Activated CD4-positive, alpha-beta T cell treated with anti-CD3 and anti-CD28 coated beads, Interleukin-2, Interleukin-4, amounts not matched to agents 100 ng/mL and 50 ng/mL, durations not matched to agents 16 hours and 8 hours (primary cell): Measurements from ENCODE around the gene PASK.

Experiments used
- DNase-seq: peaks from one replicate; pipeline ENCODE4 v3.0.0-alpha.2; 2020; ENCODE audit warnings: low spot score

The PASK gene

DNA sequence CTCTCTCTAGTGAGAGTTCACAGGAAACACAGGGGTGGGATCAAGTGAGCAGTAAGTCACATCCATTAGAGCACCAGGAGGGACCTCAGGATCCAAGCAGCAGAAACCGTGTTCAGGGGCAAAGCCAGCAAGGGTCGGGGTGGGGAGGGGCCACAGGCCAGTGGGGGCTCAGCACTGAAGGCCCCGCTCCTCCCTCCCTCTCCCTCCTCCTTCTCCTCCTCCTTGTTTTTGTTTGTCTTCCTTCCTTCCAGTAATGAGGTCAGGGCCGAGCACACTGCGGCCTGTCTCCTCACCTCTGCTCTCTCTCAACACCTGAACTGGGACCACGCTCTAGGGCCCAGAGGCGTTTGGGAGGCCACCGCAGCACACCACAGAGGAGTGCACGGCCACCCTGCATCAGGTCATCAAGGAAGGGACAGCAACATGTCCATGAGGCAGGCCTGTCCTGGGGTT is 68.1 kb downstream of the PASK start:
- no peak for DNase-seq

DNA sequence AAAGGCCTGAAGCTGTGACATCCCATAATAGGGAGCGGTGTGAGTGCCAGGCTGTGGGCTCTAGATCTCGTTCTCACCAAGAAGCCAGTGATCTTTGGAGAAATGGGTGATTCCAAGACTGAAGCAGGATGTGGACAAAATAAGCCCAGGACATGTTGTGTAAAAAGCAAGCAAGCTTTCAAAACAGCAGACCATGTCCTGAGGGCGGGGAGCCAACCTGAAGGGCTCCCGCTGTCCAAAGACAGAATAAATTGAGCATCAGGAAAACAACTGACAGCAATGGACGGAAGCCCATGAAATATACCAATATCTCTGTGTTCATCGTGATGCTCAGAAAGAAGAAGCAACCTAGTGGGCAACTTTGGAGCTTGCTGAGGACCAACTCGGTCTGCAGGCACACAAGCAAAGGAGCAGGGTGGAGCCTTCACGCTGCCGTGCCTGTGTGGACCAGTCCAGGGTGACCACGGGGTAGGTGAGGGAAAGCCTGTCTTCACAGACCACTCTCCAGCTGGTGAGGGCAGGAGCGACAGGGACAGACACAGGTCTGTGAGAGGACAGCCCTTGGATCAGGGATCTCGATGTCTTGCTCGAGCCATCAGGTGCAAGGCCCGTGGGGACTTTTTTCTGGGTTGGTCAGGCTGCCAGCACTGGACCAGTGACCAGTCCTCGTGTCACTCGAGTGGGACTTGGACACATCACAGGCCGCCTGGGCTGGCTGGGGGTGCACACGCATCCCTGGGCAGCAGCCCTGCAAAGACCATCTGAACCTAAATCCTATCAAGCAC is 68.7 kb downstream of the PASK start:
- DNase-seq: no peak

DNA sequence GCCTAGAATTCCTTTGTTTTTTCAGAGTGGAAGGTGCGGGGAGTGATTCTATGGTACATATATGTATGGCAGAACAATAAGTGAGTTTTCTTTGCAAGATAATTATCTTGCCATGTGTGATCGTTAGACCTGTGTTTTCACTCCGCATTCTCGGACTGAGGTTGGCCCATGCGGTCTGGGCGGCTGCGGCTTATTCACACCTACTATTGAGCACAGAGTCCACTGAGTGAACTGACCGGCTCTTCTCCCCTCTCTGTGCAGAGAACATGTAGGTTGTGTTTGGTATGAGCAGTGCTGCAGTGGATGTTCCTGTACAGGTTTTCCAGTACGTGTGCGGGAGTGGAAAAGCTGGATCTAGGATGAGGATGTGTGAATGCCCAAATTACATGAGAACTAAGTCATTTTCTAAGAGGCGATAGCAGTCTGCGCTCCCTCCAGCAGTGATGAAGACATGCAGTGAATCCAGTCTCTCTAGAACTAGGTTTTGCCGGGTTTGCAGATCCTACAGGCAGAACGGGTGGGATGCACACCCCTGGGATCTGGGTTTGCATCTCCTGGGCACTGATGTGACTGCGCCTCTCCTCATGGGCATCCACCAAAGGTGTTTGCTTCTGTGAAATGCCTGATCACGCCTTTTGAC is 74.3 kb downstream of the PASK start:
- no peak for DNase-seq

DNA sequence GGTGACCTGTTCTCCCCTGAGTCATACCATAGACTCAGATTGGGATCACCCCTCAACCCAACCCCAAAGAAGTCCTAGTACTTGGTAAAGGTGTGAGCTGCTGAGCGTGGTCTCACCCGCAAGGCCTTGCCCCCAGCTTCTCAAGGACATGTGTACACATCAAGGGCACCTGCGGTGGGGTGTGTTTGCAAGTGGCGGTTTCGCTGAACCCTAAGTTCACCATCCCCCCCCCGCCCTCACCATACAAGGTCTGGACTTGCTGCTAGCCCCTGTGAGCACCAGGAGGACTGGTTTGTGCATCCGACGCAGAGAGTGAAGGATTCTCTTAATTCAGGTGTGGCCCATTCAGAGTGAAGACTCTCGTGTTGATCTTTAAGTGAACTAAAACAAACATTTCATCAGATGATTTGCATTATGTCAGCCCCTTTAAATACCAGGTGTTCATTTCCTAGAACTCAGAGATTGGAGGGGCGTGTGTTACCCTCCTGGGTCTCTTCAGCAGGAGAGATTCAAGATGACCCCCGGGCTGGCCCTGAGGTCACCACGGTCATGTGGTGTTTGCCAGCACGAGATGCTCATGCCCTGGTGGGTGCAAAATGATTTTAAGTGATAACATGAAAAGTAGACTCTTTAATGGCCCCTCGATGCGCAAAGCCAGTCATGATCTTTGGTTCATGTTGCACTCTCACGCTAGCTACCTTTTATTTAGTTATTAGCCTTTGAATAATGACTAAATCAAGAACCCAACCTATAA is 75.0 kb downstream of the PASK start:
- DNase-seq: no peak

DNA sequence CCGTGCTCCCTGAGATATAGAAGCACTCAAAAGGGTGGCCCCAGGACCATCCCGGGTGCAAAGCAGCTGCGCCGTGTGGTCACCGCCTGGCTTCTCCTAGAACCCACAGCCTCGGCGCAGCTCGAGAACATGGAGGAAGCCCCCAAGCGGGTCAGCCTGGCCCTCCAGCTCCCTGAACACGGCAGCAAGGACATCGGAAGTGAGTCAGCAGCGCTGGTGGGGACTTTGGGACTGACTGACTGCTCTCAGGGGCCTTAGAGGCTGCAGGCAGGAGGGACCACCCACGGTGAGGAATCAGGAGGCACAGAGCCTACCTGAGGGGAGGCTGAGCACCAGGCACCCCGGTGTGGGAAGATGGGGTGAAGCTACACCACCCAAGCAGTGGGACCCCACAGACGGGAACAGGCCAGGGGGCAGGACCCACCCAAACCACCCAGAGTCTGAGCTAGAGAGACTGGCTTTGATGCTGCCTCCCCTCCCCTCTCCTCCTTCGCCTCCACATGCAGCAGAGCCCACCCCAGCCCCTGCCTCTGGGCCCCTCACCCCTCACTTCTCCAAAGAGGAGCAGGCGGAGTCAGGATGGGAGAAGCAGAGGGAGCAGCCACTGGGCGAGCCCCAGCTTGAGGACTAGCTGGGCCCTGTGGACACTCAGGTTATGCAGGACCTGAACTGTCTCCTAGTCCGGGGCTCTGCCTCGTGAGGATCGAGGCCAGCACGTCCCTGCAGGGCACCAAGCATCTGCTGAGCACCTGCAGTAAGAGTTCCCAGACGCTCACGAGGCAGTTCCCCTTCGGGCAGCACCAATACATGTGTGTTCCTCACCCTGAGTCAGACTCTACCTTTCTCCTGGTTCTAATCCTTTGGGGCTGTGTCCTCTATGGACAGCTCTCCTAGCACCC is 75.9 kb downstream of the PASK start:
- no peak for DNase-seq

DNA sequence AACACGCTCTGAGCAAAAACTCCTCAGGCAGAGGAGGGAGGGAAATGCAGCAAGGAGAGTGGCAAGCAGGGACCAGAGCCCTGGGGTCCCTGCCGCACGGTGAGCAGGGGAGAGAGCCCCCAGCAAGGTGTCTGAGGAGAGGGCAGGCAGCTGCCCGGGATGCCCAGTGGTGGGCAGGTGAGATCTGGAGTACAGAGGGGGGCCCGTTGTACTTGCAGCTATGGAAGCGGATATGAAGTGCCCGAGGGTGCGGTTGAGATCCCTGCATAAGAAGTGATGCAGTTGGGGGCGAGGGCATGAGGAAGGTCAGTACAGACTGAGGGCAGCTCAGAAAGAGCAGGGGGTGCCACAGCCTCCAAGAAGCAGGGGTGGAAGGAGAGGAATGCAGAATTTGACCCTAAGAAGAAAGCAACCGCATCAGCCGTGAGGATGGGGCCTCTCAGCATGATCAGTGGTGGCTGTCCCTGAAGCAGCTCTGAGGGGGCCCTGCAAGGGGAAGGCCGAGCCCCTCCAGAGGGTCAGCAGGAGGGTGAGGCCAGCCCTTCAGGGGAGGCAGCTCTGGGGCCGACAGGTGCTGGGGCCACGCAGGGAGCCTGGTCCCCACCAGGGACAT is 76.6 kb downstream of the PASK start:
- no peak for DNase-seq

DNA sequence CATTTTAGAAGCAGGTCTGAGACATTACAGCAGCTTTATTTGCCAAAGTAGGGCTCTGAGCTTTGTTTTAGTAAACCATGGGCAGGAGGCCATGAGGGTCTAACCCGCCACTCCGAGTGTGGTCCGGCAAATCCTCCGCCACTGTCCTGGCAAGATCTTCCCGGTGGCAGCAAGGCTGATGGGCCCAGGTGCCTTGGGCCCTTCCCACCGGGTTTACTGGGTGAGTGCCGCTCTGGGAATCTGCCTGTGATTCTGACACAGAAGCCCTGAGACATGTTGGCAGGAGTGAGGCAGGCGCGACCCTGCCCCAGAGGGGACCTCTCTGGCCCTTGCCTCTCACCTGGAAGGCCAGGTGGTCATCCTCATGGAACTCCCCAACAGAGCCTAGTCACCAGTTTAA is 77.1 kb downstream of the PASK start:
- DNase-seq: no peak

DNA sequence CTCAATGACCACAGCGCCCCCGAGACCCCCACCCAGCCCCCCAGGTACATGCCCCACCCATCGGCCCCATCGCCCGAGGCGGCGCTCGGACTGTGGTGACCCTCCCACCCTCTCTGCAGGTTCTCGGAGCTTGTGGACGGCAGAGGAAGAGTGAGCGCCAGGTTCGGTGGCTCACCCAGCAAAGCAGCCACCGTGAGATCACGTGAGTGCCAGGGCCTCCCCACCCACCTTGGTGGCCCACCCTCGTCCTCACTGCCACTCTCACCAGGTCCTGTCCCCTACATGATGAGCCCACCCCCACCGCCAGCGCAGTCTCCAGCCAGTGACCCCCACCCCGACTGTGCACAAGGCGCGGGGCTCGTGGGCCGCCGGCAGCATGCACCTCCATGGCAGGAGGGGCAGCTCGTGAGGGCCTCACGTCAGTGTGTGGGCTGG is 77.6 kb downstream of the PASK start:
- DNase-seq: no peak

DNA sequence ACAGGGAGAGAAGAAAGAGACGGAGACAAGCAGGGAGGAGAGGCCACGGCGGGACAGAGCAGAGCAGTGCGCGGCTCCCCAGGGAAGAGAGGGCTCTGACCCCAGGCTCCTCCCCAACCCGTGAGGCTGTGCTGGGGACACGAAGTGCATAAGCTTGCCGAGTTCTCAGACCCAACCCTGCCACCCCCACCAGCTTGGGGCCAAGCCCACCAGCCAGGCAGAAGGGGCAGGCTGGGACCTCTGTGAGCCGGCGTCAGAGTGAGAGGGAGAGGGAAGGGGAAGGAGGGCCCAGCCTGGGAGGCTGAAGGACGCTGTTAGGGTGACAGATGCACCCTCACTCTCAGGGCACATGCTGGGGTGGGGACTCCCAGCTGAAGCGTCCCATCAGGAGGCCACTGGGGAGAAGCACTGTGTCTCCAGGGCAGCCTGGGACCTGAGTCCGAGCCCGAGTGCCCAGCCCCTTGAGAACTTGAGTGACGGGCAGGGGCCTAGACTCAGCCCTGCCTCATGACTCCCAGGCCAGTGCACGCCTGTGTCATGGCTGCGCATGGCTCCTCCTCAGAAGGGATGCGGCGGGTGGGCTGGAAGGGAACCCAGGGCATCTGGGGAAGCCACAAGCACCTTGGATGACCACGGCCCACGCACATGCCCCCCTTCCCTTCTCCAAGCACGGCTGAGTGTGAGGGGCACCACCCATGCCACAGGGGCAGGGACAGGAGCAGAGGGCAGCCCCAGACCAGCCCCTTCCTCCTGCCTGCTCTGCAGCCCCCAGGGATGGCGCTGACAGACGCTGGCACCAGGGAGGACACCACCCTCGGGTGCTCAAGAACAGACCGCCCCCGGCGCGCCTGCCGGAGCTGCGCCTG is 78.2 kb downstream of the PASK start:
- no peak for DNase-seq

DNA sequence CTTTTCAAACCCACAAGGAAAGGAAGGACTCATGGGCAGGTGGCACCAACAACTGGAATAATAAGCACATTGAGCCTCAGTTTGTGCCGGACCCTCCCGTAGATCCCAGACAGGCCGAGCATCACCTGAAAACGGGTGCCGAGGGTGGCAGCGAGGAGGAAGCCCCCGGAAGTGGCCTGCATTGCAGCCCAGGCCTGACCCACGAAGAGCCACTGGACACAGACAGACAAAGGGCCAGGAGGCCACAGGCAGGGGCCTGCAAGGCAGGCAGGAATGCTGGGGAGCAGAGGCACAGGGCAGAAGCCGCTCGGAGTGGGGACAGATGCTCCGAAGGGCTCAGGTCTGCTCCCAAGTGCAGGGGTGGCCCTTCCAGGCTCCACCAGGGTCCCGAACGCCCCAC is 78.9 kb downstream of the PASK start:
- DNase-seq: no peak

DNA sequence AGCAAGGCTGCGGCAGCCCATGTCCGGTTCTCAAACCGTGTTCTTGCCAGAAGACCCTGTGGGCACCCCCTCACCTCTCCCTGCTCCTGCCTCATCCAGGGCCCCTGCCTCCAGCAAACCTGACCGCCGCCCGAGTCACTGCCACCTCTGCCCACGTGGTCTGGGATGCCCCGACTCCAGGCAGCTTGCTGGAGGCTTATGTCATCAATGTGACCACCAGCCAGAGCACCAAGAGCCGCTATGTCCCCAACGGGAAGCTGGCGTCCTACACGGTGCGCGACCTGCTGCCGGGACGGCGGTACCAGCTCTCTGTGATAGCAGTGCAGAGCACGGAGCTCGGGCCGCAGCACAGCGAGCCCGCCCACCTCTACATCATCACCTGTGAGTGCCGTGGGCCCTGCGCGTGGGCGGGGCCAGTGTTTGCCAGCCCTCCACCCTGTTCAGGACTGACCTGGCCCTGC is 79.4 kb downstream of the PASK start:
- DNase-seq: no peak

DNA sequence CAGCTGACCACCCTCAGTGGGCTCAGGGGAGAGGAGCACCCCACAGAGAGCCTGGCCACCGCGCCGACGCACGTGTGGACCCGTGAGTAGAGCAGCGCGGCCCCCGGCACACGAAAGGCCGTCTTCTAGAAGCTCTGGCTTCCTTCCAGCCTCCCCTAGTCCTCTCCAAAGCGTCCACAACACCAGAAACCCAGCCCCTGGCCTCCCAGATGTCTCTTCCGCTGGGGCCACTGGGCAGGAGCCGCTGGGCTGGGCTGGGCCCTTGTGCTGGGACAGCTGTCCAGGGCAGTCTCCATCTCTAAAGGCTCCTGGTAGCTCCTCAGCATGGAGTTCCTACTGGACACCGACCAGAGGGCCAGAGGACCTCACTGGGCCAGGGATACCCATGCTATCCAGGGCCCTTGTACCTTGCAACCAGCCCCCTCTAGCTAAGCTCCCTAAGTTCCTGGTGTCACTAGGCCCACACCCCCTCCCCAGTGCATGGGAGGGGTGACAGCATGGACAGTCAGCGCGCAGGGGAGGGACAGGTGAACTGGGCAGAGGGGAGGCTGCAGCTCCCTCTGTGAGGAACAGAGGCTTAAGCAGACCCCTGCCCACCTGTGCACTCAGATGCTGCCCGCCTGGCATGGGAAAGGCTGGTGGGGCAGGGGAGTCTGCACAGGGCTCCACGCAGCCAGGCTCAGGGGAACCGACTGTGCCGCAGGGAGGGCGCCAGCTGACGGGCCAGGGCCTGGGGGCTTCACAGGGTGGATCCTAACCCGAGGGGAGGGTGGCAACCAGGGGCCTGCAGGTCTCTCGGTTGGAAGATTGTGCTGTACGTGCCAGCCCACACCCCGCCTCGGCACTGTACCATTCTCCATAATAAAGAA is 80.1 kb downstream of the PASK start:
- no peak for DNase-seq

DNA sequence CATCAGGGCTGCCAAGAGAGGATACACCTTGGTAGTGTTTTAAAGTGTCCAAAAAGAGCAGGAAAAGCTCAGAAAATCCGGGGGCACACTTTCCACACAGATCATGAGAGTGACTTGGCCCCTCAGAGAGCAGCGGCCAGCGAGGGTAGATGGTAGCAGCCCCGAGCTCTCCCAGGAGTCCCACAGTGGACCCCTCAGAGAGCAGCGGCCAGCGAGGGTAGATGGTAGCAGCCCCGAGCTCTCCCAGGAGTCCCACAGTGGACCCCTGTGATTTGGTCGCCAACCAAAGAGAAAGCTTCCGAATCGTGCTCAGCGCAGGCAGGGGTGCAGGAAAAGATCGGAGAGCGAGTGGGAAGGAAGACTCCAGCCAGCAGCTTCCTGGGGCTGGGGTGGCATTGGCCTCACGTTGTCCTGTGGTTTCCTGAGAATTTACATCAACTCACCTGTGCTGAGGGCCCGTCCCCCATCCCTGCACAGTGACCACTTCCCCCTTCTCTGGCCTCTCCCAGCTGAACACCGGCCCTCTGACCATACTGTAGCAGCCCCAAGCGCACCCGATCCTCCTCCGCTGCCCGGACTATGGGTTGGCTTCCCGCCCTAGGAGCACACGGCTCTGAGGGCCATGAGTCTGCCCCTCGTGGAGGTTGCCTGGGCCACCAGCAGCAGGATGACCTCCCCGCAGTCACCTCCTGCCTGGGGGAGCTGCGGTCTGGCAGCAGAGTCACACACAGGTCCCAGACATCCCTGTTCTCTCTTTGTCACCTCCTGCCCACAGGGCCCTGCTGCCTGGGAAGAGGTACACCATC is 80.9 kb downstream of the PASK start:
- DNase-seq: no peak

DNA sequence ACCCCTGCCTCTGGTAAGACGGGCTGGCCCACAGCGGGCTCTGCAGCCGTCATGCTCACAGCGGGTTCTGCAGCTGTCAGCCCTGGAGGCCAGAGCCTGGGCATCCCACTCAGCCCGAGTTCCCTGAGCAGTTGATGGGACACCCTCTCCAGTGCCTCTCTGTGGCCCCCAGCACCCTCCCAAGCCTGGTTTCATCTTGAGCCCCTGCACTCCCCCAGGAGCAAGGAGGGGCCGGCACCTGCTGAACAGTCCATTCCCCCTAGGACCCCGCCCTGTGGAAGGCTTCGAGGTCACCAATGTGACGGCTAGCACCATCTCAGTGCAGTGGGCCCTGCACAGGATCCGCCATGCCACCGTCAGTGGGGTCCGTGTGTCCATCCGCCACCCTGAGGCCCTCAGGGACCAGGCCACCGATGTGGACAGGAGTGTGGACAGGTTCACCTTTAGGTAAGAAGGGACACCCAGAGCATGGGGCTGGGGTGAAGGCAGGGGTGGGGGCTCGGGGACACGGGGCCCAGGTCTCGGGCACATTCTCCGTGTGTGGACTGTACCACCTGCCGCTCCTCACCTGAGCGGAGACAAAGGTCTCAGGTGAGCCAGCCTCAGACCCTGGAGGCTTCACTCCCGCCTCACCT is 81.7 kb downstream of the PASK start:
- no peak for DNase-seq

DNA sequence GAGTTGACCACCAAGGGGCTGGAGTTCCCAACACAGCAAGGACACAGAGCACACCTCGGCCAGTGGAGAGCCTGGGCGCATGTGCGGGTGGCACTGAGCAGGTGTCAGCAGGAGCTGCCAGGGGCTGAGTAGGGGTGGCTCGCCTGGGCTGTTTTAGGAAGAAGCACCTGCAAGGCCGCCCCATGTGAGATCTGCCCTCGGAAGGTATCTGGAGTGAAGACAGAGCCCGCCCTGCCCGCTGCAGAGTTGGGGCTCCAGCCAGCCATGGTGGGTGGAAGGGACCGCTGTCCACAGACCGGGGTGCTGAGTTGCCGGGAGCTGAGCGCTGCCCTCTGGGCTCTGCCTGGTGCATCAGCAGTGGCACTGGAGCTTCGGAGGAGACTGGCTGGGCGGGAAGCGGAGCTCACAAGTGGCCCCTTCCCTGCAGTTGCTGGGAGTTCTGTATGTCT is 82.4 kb downstream of the PASK start:
- DNase-seq: no peak

DNA sequence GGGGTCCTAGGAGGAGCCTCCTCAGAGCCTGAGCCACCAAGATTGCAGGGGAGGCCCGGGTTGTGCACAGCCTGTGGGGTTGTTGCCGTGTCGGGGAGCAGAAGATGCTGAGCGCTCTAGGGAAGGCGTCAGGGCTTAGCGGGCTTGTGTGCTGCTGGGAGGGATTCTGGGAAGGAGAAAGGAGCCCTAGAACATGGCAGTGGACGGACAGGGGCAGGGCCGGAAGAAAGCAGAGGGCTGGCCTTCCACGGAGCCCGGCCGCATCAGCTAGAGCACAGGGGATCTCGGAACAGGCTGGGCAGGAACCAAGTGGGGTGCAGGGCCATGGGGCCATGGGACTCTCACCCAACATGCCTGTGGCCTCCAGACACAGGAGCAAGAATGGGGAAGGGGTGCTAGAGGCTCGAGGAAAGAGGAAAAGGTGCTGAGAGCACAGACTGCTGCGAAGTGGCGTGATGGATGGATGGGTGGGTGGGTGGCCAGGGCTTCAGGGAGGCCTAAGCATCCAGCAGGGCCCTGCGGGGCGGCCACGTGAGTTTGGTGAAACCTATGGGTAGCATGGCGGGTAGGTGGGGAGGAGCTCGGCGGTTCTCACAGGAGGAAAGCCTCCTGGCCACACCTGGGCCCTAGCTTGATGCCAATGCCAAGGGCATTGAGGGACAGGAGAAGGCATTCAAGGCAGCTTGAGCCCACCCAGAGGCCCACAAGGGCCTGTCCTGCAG is 82.9 kb downstream of the PASK start:
- no peak for DNase-seq

DNA sequence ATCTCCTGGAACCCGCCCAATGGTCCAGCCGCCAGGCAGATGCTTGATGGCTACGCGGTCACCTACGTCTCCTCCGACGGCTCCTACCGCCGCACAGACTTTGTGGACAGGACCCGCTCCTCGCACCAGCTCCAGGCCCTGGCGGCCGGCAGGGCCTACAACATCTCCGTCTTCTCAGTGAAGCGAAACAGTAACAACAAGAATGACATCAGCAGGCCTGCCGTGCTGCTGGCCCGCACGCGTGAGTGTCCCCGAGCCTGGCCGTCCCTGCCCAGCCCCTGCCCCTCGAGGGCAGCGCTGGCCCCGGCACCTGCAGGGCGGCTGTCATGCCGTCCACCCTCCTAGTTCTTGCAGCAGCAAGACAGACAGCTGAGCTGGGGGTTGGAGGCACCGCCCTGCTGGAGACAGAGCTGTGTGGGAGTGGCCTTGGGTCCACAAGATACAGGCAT is 83.9 kb downstream of the PASK start:
- DNase-seq: no peak
